GM23338 (cell line): Measurements from ENCODE around the gene NEU2. TPM values are rescaled to one million over a fixed set of nuclear protein-coding genes. Genes with fewer than 3 reads are reported as not detected.

Source experiments
- ATAC-seq: fragments of 200-7000 bp; cut with Tn5 transposase; 3 replicates; pipeline ENCODE4 v1.9.1; 2020
- DNase-seq: peaks from one replicate; pipeline ENCODE4 v3.0.0-alpha.2; 2015; ENCODE audit warnings: low spot score
- H2AFZ ChIP-seq: fragments of 200-600 bp; sonication (generic); 2 replicates; pipeline ENCODE4 v1.8.0; 2016; ENCODE audit warnings: antibody characterized with exemption, mild to moderate bottlenecking, moderate library complexity
- H3F3A ChIP-seq: fragments of 200-600 bp; sonication (generic); replicated peaks from 2 replicates; pipeline ENCODE4 v1.8.0; 2017; ENCODE audit warnings: antibody characterized with exemption, mixed run types, low read depth
- H3K27ac ChIP-seq: fragments of 200-600 bp; sonication (generic); 2 replicates; pipeline ENCODE4 v1.6.1; 2016; ENCODE audit warnings: low read depth
- H3K27me3 ChIP-seq: fragments of 200-600 bp; sonication (generic); 2 replicates; pipeline ENCODE4 v1.8.0; 2016; ENCODE audit warnings: mild to moderate bottlenecking, mixed run types, moderate library complexity; ENCODE audit not compliant: insufficient read depth
- H3K36me3 ChIP-seq: fragments of 200-600 bp; sonication (generic); 2 replicates; pipeline ENCODE4 v1.8.0; 2016; ENCODE audit warnings: mild to moderate bottlenecking; ENCODE audit not compliant: insufficient read depth
- H3K4me1 ChIP-seq: fragments of 200-600 bp; sonication (generic); 2 replicates; pipeline ENCODE4 v1.8.0; 2016; ENCODE audit warnings: mild to moderate bottlenecking, moderate library complexity; ENCODE audit not compliant: insufficient read depth
- H3K4me2 ChIP-seq: fragments of 200-600 bp; sonication (generic); 2 replicates; pipeline ENCODE4 v1.7.1; 2017; ENCODE audit warnings: mixed run types
- H3K4me3 ChIP-seq: fragments of 200-600 bp; sonication (generic); 2 replicates; pipeline ENCODE4 v1.6.1; 2016; ENCODE audit warnings: mixed run types
- H3K79me2 ChIP-seq: fragments of 200-600 bp; sonication (generic); replicated peaks from 2 replicates; pipeline ENCODE4 v1.8.0; 2017; ENCODE audit warnings: mild to moderate bottlenecking; ENCODE audit not compliant: insufficient read depth
- H3K9me2 ChIP-seq: fragments of 200-600 bp; sonication (generic); 2 replicates; pipeline ENCODE4 v1.8.0; 2017; ENCODE audit not compliant: insufficient read depth
- H4K20me1 ChIP-seq: fragments of 200-600 bp; sonication (generic); replicated peaks from 2 replicates; pipeline ENCODE4 v1.8.0; 2017; ENCODE audit warnings: mild to moderate bottlenecking; ENCODE audit not compliant: insufficient read depth
- H3K27ac Mint-ChIP-seq: 2 replicates; pipeline ENCODE4 v1.8.0; 2020; ENCODE audit warnings: inconsistent platforms, mild to moderate bottlenecking, moderate library complexity, mixed read lengths
- H3K27me3 Mint-ChIP-seq: 3 replicates; pipeline ENCODE4 v1.8.0; 2022; ENCODE audit warnings: low read depth, mild to moderate bottlenecking, moderate library complexity, mixed read lengths, inconsistent platforms; ENCODE audit not compliant: insufficient read depth, poor library complexity
- H3K36me3 Mint-ChIP-seq: 3 replicates; pipeline ENCODE4 v1.8.0; 2021; ENCODE audit warnings: low read depth, mild to moderate bottlenecking, inconsistent platforms, moderate library complexity, mixed read lengths
- H3K4me1 Mint-ChIP-seq: 3 replicates; pipeline ENCODE4 v1.8.0; 2020; ENCODE audit warnings: mild to moderate bottlenecking, inconsistent platforms, mixed read lengths
- H3K4me3 Mint-ChIP-seq: 3 replicates; pipeline ENCODE4 v1.8.0; 2021; ENCODE audit warnings: moderate library complexity, mild to moderate bottlenecking, inconsistent platforms, mixed read lengths
- H3K9me3 Mint-ChIP-seq: 3 replicates; pipeline ENCODE4 v1.8.0; 2020; ENCODE audit warnings: moderate library complexity, mild to moderate bottlenecking, inconsistent platforms, mixed read lengths
- CREB1 ChIP-seq: fragments of 250-450 bp; sonication (Bioruptor Pico); IDR thresholded peaks from 2 replicates; pipeline ENCODE4 v1.5.0; 2020; ENCODE audit warnings: low read depth, mild to moderate bottlenecking, moderate library complexity
- CTCF ChIP-seq, 2 experiments: fragments of 200-600 bp in 1 of 2; sonication (generic) in 1 of 2; conservative IDR thresholded peaks; 2 replicates each; pipeline versions ENCODE4 v1.5.1 to v1.6.1; 2016 to 2017; ENCODE audit warnings: antibody characterized with exemption in 2 of 2, low read depth in 2 of 2, mild to moderate bottlenecking in 2 of 2, moderate library complexity in 1 of 2
- ETS1 ChIP-seq: IDR thresholded peaks from 2 replicates; pipeline ENCODE4 v1.6.1; 2016; ENCODE audit warnings: antibody characterized with exemption
- EZH2 ChIP-seq: fragments of 200-600 bp; sonication (generic); IDR thresholded peaks from one replicate; pipeline ENCODE4 v1.8.0; 2017; ENCODE audit warnings: antibody characterized with exemption, mild to moderate bottlenecking, low read depth; ENCODE audit not compliant: unreplicated experiment
- EZH2phosphoT487 ChIP-seq: fragments of 200-600 bp; sonication (generic); IDR thresholded peaks from one replicate; pipeline ENCODE4 v1.8.1; 2018; ENCODE audit warnings: antibody characterized with exemption; ENCODE audit not compliant: unreplicated experiment
- JUNB ChIP-seq: IDR thresholded peaks from one replicate; pipeline ENCODE4 v1.6.1; 2016; ENCODE audit warnings: antibody characterized with exemption; ENCODE audit not compliant: unreplicated experiment
- NANOG ChIP-seq: IDR thresholded peaks from 2 replicates; pipeline ENCODE4 v1.6.1; 2016; ENCODE audit warnings: antibody characterized with exemption, borderline replicate concordance
- POLR2AphosphoS5 ChIP-seq: IDR thresholded peaks from 2 replicates; pipeline ENCODE4 v1.6.1; 2016; ENCODE audit warnings: antibody characterized with exemption, low read depth
- REST ChIP-seq: IDR thresholded peaks from one replicate; pipeline ENCODE4 v1.6.1; 2018; ENCODE audit warnings: antibody characterized with exemption; ENCODE audit not compliant: unreplicated experiment
- STAT1 ChIP-seq: IDR thresholded peaks from one replicate; pipeline ENCODE4 v1.6.1; 2016; ENCODE audit warnings: antibody characterized with exemption; ENCODE audit not compliant: unreplicated experiment
- ZNF114 ChIP-seq: fragments of 250-450 bp; sonication (Bioruptor Pico); IDR thresholded peaks from 2 replicates; pipeline ENCODE4 v1.5.0; 2020; ENCODE audit warnings: mild to moderate bottlenecking, moderate library complexity
- ZNF331 ChIP-seq: fragments of 250-450 bp; sonication (Bioruptor Pico); IDR thresholded peaks from 2 replicates; pipeline ENCODE4 v1.5.0; 2020; ENCODE audit warnings: low read depth, mild to moderate bottlenecking, moderate library complexity
- ZNF462 ChIP-seq: fragments of 250-450 bp; sonication (Bioruptor Pico); IDR thresholded peaks from 2 replicates; pipeline ENCODE4 v1.5.0; 2020; ENCODE audit warnings: mild to moderate bottlenecking, moderate library complexity
- polyA plus RNA-seq: library from polyadenylated mRNA; unstranded; fragments of >200 nt; fragmentation: Nextera tagmentation; extraction: Ambion mirVana; gene quantifications from 2 replicates; pipeline ENCODE4 v1.2.1, GENCODE V29; 2016
- total RNA-seq: library from RNA; depleted of rRNA; stranded (reverse); fragments of >200 nt; shearing (Covaris generic); gene quantifications from 2 replicates; pipeline ENCODE4 v1.2.3, GENCODE V29; 2014

NEU2 gene
- total and polyA plus RNA-seq, 2 experiments from 2014 or later, result not detected

- H3K27ac Mint-ChIP-seq, result no peak overlapping the region
- no peak for DNase-seq
- Histone ChIP-seq H3K27ac (no peak overlapping the region), H3K4me3 (no peak overlapping the region), H3K9me2 (no peaks in the 10 kb centered on the region), H4K20me1 (no peaks in the 10 kb centered on the region), H3K4me2 (no peak overlapping the region), H3K36me3 (no peaks in the 10 kb centered on the region), H3K4me1 (no peaks in the 10 kb centered on the region), H3K79me2 (no peaks in the 10 kb centered on the region), H3K27me3 (no peaks in the 10 kb centered on the region), H2AFZ (peak overlapping the region; percentile 23; the same call in 1 of the 2 replicates), H3F3A (no peaks in the 10 kb centered on the region)
- H3K4me1 Mint-ChIP-seq, result peaks cover 7% of the 10 kb centered on the region
- H3K27me3 Mint-ChIP-seq, result peaks cover 9% of the 10 kb centered on the region
- no peak for TF ChIP-seq EZH2
- TF ChIP-seq REST, result no peak
- no peak for TF ChIP-seq CREB1
- no peak for TF ChIP-seq JUNB
- no peak for TF ChIP-seq EZH2phosphoT487
- no peak for TF ChIP-seq ETS1
- TF ChIP-seq NANOG, result no peak
- TF ChIP-seq STAT1, result no peak
- no peak for TF ChIP-seq POLR2AphosphoS5
- no peak for TF ChIP-seq ZNF114 (CRISPR knock-in tag)
- no peak for TF ChIP-seq CTCF (conservative IDR thresholded peaks at IDR 0.05; ENCODE audit: low read depth in 2 of 2)
- no peak for TF ChIP-seq ZNF462 (CRISPR knock-in tag)
- no peak for TF ChIP-seq ZNF331
- no peaks in the 10 kb centered on the region for H3K36me3 Mint-ChIP-seq
- no peak overlapping the region for H3K4me3 Mint-ChIP-seq
- peak; percentile 40; the same call in 2 of the 3 replicates for ATAC-seq
- H3K9me3 Mint-ChIP-seq, result no peaks in the 10 kb centered on the region
Measured at GRCh38 chr2:233082931-233083755, 50.7 kb downstream of the NEU2 start.
